ENCODE results near the gene VAV2.

The VAV2 gene

DNA sequence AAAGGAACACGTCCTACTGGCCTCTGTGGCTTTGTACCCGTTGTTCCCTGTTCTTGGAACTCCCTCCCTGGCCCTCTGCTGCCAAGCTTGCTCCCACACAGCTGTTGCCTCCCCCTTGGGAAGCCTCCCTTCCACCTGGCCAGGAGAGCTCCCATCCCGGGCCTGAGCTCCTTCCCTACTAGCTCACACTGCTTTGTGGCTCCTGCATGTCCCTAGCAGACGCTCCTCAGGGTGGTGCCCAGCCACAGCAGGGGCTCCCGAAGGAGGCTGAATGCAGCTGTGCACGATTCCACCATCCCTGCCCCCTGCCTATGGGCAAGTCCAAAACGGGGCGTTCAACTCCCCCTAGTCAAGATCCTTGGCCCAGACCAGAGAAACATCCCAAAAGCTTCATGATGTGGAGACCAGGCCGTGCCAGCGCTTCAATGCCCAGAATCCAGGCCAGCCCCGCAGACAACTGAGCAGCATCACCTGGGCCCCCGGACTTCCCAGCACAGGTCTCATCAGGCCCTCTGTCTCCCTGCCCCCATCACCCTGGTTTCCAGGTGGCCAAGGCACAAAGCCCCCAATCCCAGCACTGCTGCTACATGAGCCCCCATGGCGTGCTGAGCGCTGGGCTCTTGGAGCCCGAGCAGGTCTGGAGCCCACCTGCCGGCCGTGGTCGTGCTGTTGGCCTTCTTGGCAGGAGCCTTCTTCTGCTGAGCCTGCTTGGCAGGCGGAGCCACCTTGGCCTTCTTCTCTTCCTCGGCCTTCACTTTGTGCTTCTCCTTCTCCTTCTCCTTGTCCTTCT, 47.5 kb upstream of the VAV2 start:
- TF ChIP-seq, protein P1, sequence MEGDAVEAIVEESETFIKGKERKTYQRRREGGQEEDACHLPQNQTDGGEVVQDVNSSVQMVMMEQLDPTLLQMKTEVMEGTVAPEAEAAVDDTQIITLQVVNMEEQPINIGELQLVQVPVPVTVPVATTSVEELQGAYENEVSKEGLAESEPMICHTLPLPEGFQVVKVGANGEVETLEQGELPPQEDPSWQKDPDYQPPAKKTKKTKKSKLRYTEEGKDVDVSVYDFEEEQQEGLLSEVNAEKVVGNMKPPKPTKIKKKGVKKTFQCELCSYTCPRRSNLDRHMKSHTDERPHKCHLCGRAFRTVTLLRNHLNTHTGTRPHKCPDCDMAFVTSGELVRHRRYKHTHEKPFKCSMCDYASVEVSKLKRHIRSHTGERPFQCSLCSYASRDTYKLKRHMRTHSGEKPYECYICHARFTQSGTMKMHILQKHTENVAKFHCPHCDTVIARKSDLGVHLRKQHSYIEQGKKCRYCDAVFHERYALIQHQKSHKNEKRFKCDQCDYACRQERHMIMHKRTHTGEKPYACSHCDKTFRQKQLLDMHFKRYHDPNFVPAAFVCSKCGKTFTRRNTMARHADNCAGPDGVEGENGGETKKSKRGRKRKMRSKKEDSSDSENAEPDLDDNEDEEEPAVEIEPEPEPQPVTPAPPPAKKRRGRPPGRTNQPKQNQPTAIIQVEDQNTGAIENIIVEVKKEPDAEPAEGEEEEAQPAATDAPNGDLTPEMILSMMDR (IDR thresholded peaks at IDR 0.05) = no peak
- no peak overlapping the region for H3K27ac ChIP-seq
- H3K36me3 ChIP-seq (ENCODE audit: control insufficient read depth, insufficient read depth, low read length) = no peaks in the 10 kb centered on the region

DNA sequence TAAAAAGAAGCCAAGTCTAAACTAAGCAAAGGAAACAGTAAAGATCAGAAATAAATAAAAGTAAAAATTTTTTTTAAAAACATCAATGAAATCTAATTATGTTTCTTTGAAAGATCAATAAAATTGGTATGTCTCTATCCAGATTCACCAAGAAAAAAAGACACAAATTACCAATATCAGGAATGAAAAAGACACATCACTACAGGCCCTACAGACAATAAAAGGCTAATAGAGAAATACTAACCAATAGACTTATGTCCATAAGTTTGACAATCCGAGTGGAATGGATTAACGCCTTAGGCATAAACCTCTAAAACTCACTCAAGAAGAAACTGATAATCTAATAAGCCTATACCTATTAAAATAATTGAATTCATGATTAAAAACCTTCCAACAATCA, 45.5 kb upstream of the VAV2 start:
- Histone ChIP-seq H2AFZ (no peak overlapping the region), H3K9ac (no peak overlapping the region), H3K79me2 (no peaks in the 10 kb centered on the region), H3K9me3 (ENCODE audit: control insufficient read depth, low read length) (no peaks in the 10 kb centered on the region), H3K4me2 (ENCODE audit: low read length) (no peak overlapping the region), H3K4me3 (ENCODE audit: low read depth, low read length) (no peak overlapping the region), H3K27me3 (ENCODE audit: control insufficient read depth, insufficient read depth, low read length) (no peaks in the 10 kb centered on the region), H3K4me1 (no peaks in the 10 kb centered on the region), H3K36me3 (ENCODE audit: control insufficient read depth, insufficient read depth, low read length) (no peaks in the 10 kb centered on the region), H3K27ac (no peak overlapping the region)
- TF ChIP-seq, protein P1 (IDR thresholded peaks at IDR 0.05) = no peak

More for the DNA sequence above, 47.5 kb upstream of the VAV2 start:
- no peaks in the 10 kb centered on the region for H3K4me1 ChIP-seq
- no peaks in the 10 kb centered on the region for H3K27me3 ChIP-seq (ENCODE audit: control insufficient read depth, insufficient read depth, low read length)
- H3K4me2 ChIP-seq (ENCODE audit: low read length) = no peak overlapping the region
- H3K79me2 ChIP-seq = no peaks in the 10 kb centered on the region
- no peak overlapping the region for H3K4me3 ChIP-seq (ENCODE audit: low read depth, low read length)
- H2AFZ ChIP-seq = no peak overlapping the region
- no peak overlapping the region for H3K9ac ChIP-seq
- H3K9me3 ChIP-seq (ENCODE audit: control insufficient read depth, low read length) = no peaks in the 10 kb centered on the region

DNA sequence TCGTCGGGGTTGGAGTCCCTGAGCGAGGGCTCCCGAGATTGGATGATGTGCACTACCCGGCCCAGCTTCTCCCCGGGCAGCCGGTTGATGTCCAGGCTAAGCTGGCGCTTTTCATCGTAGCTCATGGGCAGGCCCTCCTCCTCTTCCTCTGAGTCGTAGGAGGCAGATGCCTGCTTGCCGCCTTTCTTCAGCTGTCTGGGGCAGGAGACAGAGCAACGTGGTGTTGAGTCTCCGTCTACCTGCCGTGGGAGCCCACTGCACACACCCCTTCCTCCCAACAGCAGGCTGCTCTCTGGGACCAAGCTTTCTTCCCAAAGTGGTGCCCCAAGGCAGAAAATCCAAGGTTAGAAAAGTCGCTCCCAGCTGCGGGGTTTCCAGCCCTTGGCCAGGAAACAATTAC, 44.0 kb upstream of the VAV2 start:
- Histone ChIP-seq H3K36me3 (ENCODE audit: control insufficient read depth, insufficient read depth, low read length) (no peaks in the 10 kb centered on the region), H2AFZ (no peak overlapping the region), H3K4me1 (no peaks in the 10 kb centered on the region), H3K79me2 (no peaks in the 10 kb centered on the region), H3K9ac (no peak overlapping the region), H3K4me3 (ENCODE audit: low read depth, low read length) (no peak overlapping the region), H3K27ac (no peak overlapping the region), H3K27me3 (ENCODE audit: control insufficient read depth, insufficient read depth, low read length) (no peaks in the 10 kb centered on the region), H3K4me2 (ENCODE audit: low read length) (no peak overlapping the region), H3K9me3 (ENCODE audit: control insufficient read depth, low read length) (no peaks in the 10 kb centered on the region)
- TF ChIP-seq, protein P1 (IDR thresholded peaks at IDR 0.05) = no peak

DNA sequence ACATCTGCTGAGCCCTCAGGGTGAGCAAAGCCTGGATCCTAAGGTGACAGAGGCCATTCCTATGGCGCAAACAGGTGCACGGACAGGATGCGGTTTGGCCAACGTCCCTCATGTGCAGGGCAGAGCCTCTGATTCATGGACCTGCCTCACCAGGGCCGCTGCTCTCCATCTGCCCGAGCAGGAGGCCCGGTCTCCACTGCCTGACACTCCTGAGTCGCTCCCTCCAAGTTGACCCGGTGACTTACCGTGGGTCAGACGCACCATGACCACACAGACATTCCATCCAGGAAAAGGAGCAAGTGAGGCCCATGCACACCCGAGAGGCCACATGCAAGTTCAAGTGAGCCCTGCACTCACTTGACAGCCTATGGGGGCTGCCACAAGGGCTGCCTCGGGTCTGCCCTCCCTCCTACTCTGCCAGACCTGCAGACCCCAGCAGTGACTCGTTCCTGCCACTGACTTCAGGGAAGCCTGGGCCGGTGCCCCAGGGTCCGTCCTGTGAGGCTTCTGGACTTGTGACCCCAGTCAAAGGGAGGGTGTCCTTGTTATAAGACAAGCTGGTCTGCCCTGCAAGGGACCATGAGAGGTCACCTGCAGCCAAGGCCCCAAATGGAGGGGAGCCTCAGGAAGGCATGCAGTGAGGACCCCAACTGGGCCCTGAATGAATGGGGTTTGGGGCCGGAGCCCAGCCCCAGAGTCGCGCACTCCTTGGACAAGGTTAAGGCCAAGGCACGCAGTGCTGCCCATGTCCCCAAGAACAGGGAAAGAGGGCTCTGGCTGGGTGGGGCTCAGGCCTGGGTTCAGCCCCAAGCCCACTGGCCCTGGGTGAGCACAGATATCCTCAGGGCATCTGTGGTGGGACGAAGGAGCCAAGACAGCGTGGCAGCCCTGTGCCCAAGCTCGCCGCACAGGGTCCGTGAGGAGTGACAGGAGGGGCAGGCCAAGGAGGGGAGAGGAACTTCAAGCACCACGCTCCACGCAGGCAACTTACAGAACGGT, 43.2 kb upstream of the VAV2 start:
- Histone ChIP-seq H3K9me3 (ENCODE audit: control insufficient read depth, low read length) (no peaks in the 10 kb centered on the region), H3K4me3 (ENCODE audit: low read depth, low read length) (no peak overlapping the region), H3K4me2 (ENCODE audit: low read length) (no peak overlapping the region), H3K9ac (no peak overlapping the region), H3K36me3 (ENCODE audit: control insufficient read depth, insufficient read depth, low read length) (no peaks in the 10 kb centered on the region), H3K27ac (no peak overlapping the region), H3K79me2 (no peaks in the 10 kb centered on the region), H3K27me3 (ENCODE audit: control insufficient read depth, insufficient read depth, low read length) (no peaks in the 10 kb centered on the region), H2AFZ (no peak overlapping the region), H3K4me1 (no peaks in the 10 kb centered on the region)
- TF ChIP-seq, protein P1 (IDR thresholded peaks at IDR 0.05) = no peak
